Activated CD4-positive, alpha-beta T cell treated with anti-CD3 and anti-CD28 coated beads, Interleukin-2, amount 50 U/mL, for 48 hours (primary cell): Measurements from ENCODE around the gene SPACA7.

ENCODE experiments used
- DNase-seq, 2 experiments: peaks; one replicate each; pipeline ENCODE4 v3.0.0-alpha.2; 2020

The SPACA7 gene

GRCh38 chr13:112466132-112467058 is 90.2 kb downstream of the SPACA7 start:
- no peak for DNase-seq

- no peak for DNase-seq
Observed at GRCh38 chr13:112467236-112467635, 91.1 kb downstream of the SPACA7 start.

GRCh38 chr13:112468069-112468468 is 91.9 kb downstream of the SPACA7 start:
- no peak for DNase-seq

GRCh38 chr13:112469071-112469745 is 93.1 kb downstream of the SPACA7 start:
- DNase-seq: no peak

- DNase-seq: no peak
Observed at GRCh38 chr13:112473818-112474217, 97.7 kb downstream of the SPACA7 start.

- no peak for DNase-seq
Observed at GRCh38 chr13:112474869-112475268, 98.7 kb downstream of the SPACA7 start.

- DNase-seq: no peak
Observed at GRCh38 chr13:112475889-112476288, 99.7 kb downstream of the SPACA7 start.

- no peak for DNase-seq
Observed at GRCh38 chr13:112477070-112477619, 101.0 kb downstream of the SPACA7 start.

GRCh38 chr13:112479389-112479788 is 103.2 kb downstream of the SPACA7 start:
- no peak for DNase-seq

- no peak for DNase-seq
Observed at GRCh38 chr13:112481458-112481857, 105.3 kb downstream of the SPACA7 start.

- DNase-seq: no peak
Observed at GRCh38 chr13:112483299-112483698, 107.1 kb downstream of the SPACA7 start.
